Measurements from ENCODE around the gene XAB2. TPM values are rescaled to one million over a fixed set of nuclear protein-coding genes. Genes with fewer than 3 reads are reported as not detected.
A peak's percentile ranks its signal among the peaks of the same experiment; 100 is the strongest.

The XAB2 gene
- total RNA-seq, 2 donors from 2014 or later, result 34.5 to 36.3 TPM

DNA sequence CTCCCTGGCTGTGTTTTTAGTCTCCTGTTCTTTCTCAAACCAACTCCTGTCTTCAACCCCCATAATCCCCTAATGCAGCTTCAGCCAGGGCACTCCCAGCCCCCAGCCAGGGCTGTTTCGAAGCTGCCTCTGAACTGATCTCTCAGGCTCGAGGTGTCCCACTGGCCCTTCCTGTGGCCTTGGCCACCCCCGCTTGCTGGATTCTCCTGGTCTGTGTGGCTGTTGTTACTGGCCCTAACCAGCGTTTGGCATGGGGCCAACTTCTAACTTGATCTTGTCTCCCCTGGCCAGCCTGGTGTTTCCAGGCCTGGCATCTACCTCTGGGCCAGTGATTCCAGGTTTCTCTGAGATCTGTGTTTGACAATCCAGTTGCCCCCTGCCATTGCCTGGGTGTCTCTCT, 11.0 kb downstream of the XAB2 start:
- ATAC-seq, result peak; percentile 36
- Histone ChIP-seq H3K36me3 (replicated peaks in 1 of 2; ENCODE audit: insufficient read depth in 1 of 2, low read depth in 2 of 2) (peaks cover 9 to 26% of the 10 kb centered on the region in 2 donors), H3K27ac (peak overlapping the region; percentile 97 to 100 (median 100)), H3K27me3 (no peaks in the 10 kb centered on the region), H3K9me3 (no peaks in the 10 kb centered on the region), H3K4me1 (peaks cover 36% of the 10 kb centered on the region), H3K4me3 (no peak overlapping the region)
- no peak for TF ChIP-seq POLR2A (IDR thresholded peaks at IDR 0.05)
- TF ChIP-seq, protein P1, sequence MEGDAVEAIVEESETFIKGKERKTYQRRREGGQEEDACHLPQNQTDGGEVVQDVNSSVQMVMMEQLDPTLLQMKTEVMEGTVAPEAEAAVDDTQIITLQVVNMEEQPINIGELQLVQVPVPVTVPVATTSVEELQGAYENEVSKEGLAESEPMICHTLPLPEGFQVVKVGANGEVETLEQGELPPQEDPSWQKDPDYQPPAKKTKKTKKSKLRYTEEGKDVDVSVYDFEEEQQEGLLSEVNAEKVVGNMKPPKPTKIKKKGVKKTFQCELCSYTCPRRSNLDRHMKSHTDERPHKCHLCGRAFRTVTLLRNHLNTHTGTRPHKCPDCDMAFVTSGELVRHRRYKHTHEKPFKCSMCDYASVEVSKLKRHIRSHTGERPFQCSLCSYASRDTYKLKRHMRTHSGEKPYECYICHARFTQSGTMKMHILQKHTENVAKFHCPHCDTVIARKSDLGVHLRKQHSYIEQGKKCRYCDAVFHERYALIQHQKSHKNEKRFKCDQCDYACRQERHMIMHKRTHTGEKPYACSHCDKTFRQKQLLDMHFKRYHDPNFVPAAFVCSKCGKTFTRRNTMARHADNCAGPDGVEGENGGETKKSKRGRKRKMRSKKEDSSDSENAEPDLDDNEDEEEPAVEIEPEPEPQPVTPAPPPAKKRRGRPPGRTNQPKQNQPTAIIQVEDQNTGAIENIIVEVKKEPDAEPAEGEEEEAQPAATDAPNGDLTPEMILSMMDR (IDR thresholded peaks at IDR 0.05), result no peak
- peak; percentile 78 to 91 (median 82) for DNase-seq
- WGBS, 2 donors, result 7 to 15% methylated on average over 4 of the region's 4 CpGs
- intact Hi-C loops (cut with DNase I), result no loop called here

DNA sequence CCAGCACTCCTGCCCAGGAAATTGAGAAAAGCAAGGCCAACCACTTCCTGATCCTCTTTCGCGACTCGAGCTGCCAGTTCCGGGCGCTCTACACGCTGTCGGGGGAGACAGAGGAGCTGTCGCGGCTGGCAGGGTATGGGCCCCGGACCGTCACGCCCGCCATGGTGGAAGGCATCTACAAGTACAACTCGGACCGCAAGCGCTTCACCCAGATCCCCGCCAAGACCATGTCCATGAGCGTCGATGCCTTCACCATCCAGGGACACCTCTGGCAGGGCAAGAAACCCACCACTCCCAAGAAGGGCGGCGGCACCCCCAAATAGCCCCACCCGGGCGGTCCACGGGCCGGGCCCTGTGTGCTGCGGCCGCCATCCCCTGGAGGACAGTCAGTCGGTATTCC, 11.6 kb downstream of the XAB2 start:
- WGBS, 2 donors, result 86 to 91% methylated on average over 25 to 28 of the region's 28 CpGs
- peaks cover 8 to 21% of the 10 kb centered on the region in 2 donors for H3K36me3 ChIP-seq (replicated peaks in 1 of 2; ENCODE audit: insufficient read depth in 1 of 2, low read depth in 2 of 2)
- intact Hi-C loops (cut with DNase I), result no loop called here
- H3K4me1 ChIP-seq, result peaks cover 36% of the 10 kb centered on the region
- DNase-seq (no peak), ATAC-seq (no peak)
- peak overlapping the region; percentile 97 to 100 (median 100) for H3K27ac ChIP-seq
- H3K27me3 ChIP-seq, result no peaks in the 10 kb centered on the region
- H3K4me3 ChIP-seq, result no peak overlapping the region
- no peak for TF ChIP-seq POLR2A (IDR thresholded peaks at IDR 0.05)
- TF ChIP-seq, protein P1 (IDR thresholded peaks at IDR 0.05), result no peak
- H3K9me3 ChIP-seq, result no peaks in the 10 kb centered on the region

DNA sequence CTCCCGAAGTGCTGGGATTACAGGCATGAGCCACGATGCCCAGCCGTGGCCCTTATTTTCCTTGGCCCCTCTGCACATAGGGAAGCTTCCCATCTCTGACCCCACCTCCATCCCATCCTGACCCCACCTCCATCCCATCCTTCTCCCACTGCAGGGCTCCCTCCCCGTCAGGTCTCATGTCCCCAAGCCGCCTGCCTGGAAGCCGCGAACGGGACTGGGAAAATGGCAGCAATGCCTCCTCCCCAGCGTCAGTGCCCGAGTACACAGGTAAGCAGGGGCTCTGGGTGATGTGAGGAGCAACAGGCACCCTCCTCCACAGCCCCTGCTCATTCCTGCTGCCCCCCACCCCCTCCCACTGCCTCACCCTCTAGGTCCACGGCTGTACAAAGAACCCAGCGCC, 12.2 kb downstream of the XAB2 start:
- Histone ChIP-seq H3K36me3 (replicated peaks in 1 of 2; ENCODE audit: insufficient read depth in 1 of 2, low read depth in 2 of 2) (peaks cover 3 to 19% of the 10 kb centered on the region in 2 donors), H3K27ac (peak overlapping the region; percentile 97 to 100 (median 100)), H3K4me1 (peaks cover 36% of the 10 kb centered on the region), H3K4me3 (no peak overlapping the region), H3K27me3 (no peaks in the 10 kb centered on the region), H3K9me3 (no peaks in the 10 kb centered on the region)
- TF ChIP-seq POLR2A (IDR thresholded peaks at IDR 0.05), result no peak
- TF ChIP-seq, protein P1 (IDR thresholded peaks at IDR 0.05), result no peak
- ATAC-seq (no peak), DNase-seq (no peak)
- intact Hi-C loops (cut with DNase I), result no loop called here
- WGBS, 2 donors, result 85 to 94% methylated on average over 10 to 12 of the region's 12 CpGs

DNA sequence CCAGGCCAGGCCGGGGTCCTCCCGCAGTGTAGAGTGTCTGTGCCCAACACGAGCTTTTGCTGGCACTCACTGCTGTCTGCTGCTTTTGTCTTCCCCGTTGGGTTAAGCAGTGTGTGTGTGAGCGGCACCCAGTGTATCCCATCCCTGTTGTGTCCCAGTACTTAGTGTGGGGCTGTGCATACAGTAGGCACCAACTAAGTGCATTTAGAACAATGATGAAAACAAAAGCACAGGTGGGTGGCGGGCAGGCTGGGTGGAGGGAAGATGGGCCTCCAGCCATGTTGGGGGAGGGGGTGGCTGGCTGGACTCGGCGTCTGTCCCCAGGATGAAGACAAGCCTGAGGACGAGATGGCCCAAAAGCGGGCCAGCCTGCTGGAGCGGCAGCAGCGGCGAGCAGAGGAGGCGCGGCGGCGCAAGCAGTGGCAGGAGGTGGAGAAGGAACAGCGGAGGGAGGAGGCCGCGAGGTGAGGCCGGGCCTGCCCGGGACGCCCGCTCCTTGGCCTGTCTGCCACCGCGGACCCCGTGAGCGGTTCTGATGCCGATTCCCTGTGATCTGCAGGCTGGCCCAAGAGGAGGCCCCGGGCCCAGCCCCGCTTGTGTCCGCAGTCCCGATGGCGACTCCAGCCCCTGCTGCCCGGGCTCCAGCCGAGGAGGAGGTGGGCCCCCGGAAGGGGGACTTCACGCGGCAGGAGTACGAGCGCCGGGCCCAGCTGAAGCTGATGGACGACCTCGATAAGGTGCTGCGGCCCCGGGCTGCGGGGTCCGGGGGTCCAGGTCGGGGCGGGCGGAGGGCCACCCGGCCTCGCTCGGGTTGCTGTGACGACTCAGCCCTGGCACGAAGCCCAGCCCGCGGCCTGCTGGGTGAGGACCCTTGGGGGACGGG, 14.2 kb downstream of the XAB2 start:
- no peak for ATAC-seq
- Histone ChIP-seq H3K4me3 (no peak overlapping the region), H3K27me3 (no peaks in the 10 kb centered on the region), H3K4me1 (peaks cover 29% of the 10 kb centered on the region), H3K27ac (no peak overlapping the region), H3K36me3 (replicated peaks in 1 of 2; ENCODE audit: insufficient read depth in 1 of 2, low read depth in 2 of 2) (peaks cover 9 to 11% of the 10 kb centered on the region in 2 donors), H3K9me3 (no peaks in the 10 kb centered on the region)
- TF ChIP-seq POLR2A (IDR thresholded peaks at IDR 0.05), result no peak
- TF ChIP-seq, protein P1 (IDR thresholded peaks at IDR 0.05), result no peak
- 88 to 94% methylated on average over 36 to 55 of the region's 59 CpGs for WGBS, 2 donors
- intact Hi-C loops (cut with DNase I), result no loop called here
- DNase-seq, result no peak
